HepG2 (cell line): Measurements from ENCODE around the gene AIP. TPM values are rescaled to one million over a fixed set of nuclear protein-coding genes. Genes with fewer than 3 reads are reported as not detected.

Source experiments
- ATM ChIP-seq: fragments of 450-650 bp; IDR thresholded peaks from 2 replicates; pipeline ENCODE4 v1.7.1; 2017; ENCODE audit warnings: mild to moderate bottlenecking, borderline replicate concordance
- BORCS8-MEF2B ChIP-seq: sonication (generic); formaldehyde crosslinking; IDR thresholded peaks from 2 replicates; pipeline ENCODE4 v1.8.0; 2022; ENCODE audit warnings: mild to moderate bottlenecking, missing genetic modification reagents
- CREB1 ChIP-seq, 2 experiments: fragments of 450-650 bp in 1 of 2; IDR thresholded peaks; 2 replicates each; pipeline ENCODE4 v1.6.1; 2016 to 2017; ENCODE audit warnings: control low read depth in 1 of 2, mild to moderate bottlenecking in 1 of 2, missing compliant biosample characterization in 1 of 2, missing genetic modification characterization in 1 of 2
- E2F1 ChIP-seq: sonication (generic); formaldehyde crosslinking; IDR thresholded peaks from 2 replicates; pipeline ENCODE4 v1.5.0; 2020; ENCODE audit warnings: missing genetic modification reagents
- ELF1 ChIP-seq: sonication (generic); formaldehyde crosslinking; IDR thresholded peaks from 2 replicates; pipeline ENCODE4 v1.4.0; 2020; ENCODE audit warnings: missing genetic modification reagents
- EP300 ChIP-seq, 3 experiments: sonication (generic) in 1 of 3; formaldehyde crosslinking in 1 of 3; IDR thresholded peaks; 2 replicates each; pipeline versions ENCODE4 v1.5.1 to v1.6.1; 2011 to 2020; ENCODE audit warnings: low read depth in 2 of 3, low read length in 2 of 3, borderline replicate concordance in 1 of 3, improper control_type of control experiment in 1 of 3, mild to moderate bottlenecking in 1 of 3, missing genetic modification reagents in 1 of 3, moderate library complexity in 1 of 3
- FOXM1 ChIP-seq: sonication (generic); formaldehyde crosslinking; IDR thresholded peaks from 2 replicates; pipeline ENCODE4 v1.5.0; 2020; ENCODE audit warnings: missing genetic modification reagents
- HOXA3 ChIP-seq: sonication (generic); formaldehyde crosslinking; IDR thresholded peaks from 2 replicates; pipeline ENCODE4 v1.5.0; 2020; ENCODE audit warnings: missing genetic modification reagents
- KDM3A ChIP-seq: IDR thresholded peaks from 2 replicates; pipeline ENCODE4 v1.6.1; 2018; ENCODE audit warnings: low read depth, missing compliant biosample characterization
- KDM6A ChIP-seq: IDR thresholded peaks from 2 replicates; pipeline ENCODE4 v1.6.1; 2016; ENCODE audit warnings: low read depth
- MATR3 ChIP-seq: sonication (generic); formaldehyde crosslinking; IDR thresholded peaks from 2 replicates; pipeline ENCODE4 v1.4.0; 2020; ENCODE audit warnings: missing genetic modification reagents
- MIER3 ChIP-seq: IDR thresholded peaks from 2 replicates; pipeline ENCODE4 v1.6.1; 2016; ENCODE audit warnings: missing compliant biosample characterization, borderline replicate concordance
- MXD1 ChIP-seq: sonication (generic); formaldehyde crosslinking; IDR thresholded peaks from 2 replicates; pipeline ENCODE4 v1.4.0; 2020; ENCODE audit warnings: mild to moderate bottlenecking, missing genetic modification reagents
- MXD4 ChIP-seq: IDR thresholded peaks from 2 replicates; pipeline ENCODE4 v1.6.1; 2016; ENCODE audit warnings: mild to moderate bottlenecking, missing biosample characterization, missing genetic modification reagents
- NAIF1 ChIP-seq: sonication (generic); formaldehyde crosslinking; IDR thresholded peaks from 2 replicates; pipeline ENCODE4 v1.5.0; 2020; ENCODE audit warnings: mild to moderate bottlenecking, missing genetic modification reagents, borderline replicate concordance
- PPARG ChIP-seq: conservative IDR thresholded peaks from 2 replicates; pipeline ENCODE4 v1.6.1; 2016; ENCODE audit warnings: missing biosample characterization, missing genetic modification reagents
- TEAD3 ChIP-seq: optimal IDR thresholded peaks from 2 replicates; pipeline ENCODE3; 2016; ENCODE audit warnings: borderline replicate concordance
- ZC3H13 ChIP-seq: sonication (generic); formaldehyde crosslinking; IDR thresholded peaks from 2 replicates; pipeline ENCODE4 v1.8.1; 2023; ENCODE audit warnings: mild to moderate bottlenecking, missing genetic modification reagents, moderate library complexity
- ZFP36L2 ChIP-seq: sonication (generic); formaldehyde crosslinking; IDR thresholded peaks from 2 replicates; pipeline ENCODE4 v1.4.0; 2020; ENCODE audit warnings: missing genetic modification reagents
- ZHX1 ChIP-seq: sonication (generic); formaldehyde crosslinking; IDR thresholded peaks from 2 replicates; pipeline ENCODE4 v1.8.1; 2022; ENCODE audit warnings: low read depth, mild to moderate bottlenecking, missing genetic modification reagents
- ZNF430 ChIP-seq: sonication (generic); formaldehyde crosslinking; IDR thresholded peaks from 2 replicates; pipeline ENCODE4 v1.9.0; 2021; ENCODE audit warnings: mild to moderate bottlenecking, missing genetic modification reagents
- ZNF550 ChIP-seq: sonication (generic); formaldehyde crosslinking; IDR thresholded peaks from 2 replicates; pipeline ENCODE4 v1.4.0; 2020; ENCODE audit warnings: mild to moderate bottlenecking, missing genetic modification reagents, borderline replicate concordance
- ZNF576 ChIP-seq: sonication (generic); formaldehyde crosslinking; IDR thresholded peaks from 2 replicates; pipeline ENCODE4 v1.4.0; 2020; ENCODE audit warnings: mild to moderate bottlenecking, missing genetic modification reagents
- ZNF598 ChIP-seq: sonication (generic); formaldehyde crosslinking; IDR thresholded peaks from 2 replicates; pipeline ENCODE4 v1.5.1; 2020; ENCODE audit warnings: mild to moderate bottlenecking, missing genetic modification reagents, borderline replicate concordance
- ZNF619 ChIP-seq: sonication (generic); formaldehyde crosslinking; IDR thresholded peaks from 2 replicates; pipeline ENCODE4 v1.4.0; 2020; ENCODE audit warnings: mild to moderate bottlenecking, missing genetic modification reagents
- ZNF788 ChIP-seq: sonication (generic); formaldehyde crosslinking; IDR thresholded peaks from 2 replicates; pipeline ENCODE4 v1.5.0; 2020; ENCODE audit warnings: mild to moderate bottlenecking, missing genetic modification reagents, borderline replicate concordance
- polyA plus RNA-seq, 8 experiments: library from polyadenylated mRNA; depleted of rRNA in 3 of 8; stranded (reverse) in 7 of 8; unstranded in 1 of 8; fragments of >200 nt; fragmentation: Illumina TruSeq in 4 of 8; extraction: Trizol in 4 of 8; gene quantifications; 2 replicates each; pipeline versions ENCODE4 v1.2.1 to v1.2.3, GENCODE V29; 2011 to 2016; ENCODE audit warnings: low read depth in 4 of 8, missing spikeins in 1 of 8, mixed read lengths in 1 of 8; ENCODE audit not compliant: insufficient read depth in 1 of 8
- total RNA-seq, 5 experiments: library from RNA; depleted of rRNA; stranded (reverse); fragments of >200 nt; fragmentation: Illumina TruSeq; extraction: Trizol; gene quantifications; 2 replicates each; pipeline ENCODE4 v1.2.3, GENCODE V29; 2016; ENCODE audit warnings: low read depth in 1 of 5

The AIP gene
- total and polyA plus RNA-seq, 2 of the 13 experiments (the other 11 are each of a cell fraction or from before 2014, with no cell fraction given): 51.8 to 110 TPM

GRCh38 chr11:67505605-67506396 is 23.0 kb downstream of the AIP start (continued):
- TF ChIP-seq ZHX1 (peak; percentile 59; the same call in 1 of the 2 replicates), EP300 (IDR thresholded peaks at IDR 0.05; ENCODE audit: low read depth in 2 of 2, low read length in 2 of 2) (no peak), EP300 (CRISPR knock-in tag; IDR thresholded peaks at IDR 0.05; ENCODE audit: borderline replicate concordance) (no peak), ZNF619 (CRISPR knock-in tag) (no peak), MATR3 (CRISPR knock-in tag) (no peak), ZNF576 (CRISPR knock-in tag) (no peak), CREB1 (IDR thresholded peaks at IDR 0.05) (no peak), CREB1 (CRISPR knock-in tag; IDR thresholded peaks at IDR 0.05) (peak; percentile 37; the same call in 1 of the 2 replicates), FOXM1 (CRISPR knock-in tag) (no peak), NAIF1 (no peak), HOXA3 (CRISPR knock-in tag) (peak; percentile 71; the same call in 1 of the 2 replicates), ZFP36L2 (no peak), ZNF430 (CRISPR knock-in tag) (peak; percentile 19; the same call in 1 of the 2 replicates), BORCS8-MEF2B (CRISPR knock-in tag) (peak; percentile 70; the same call in 1 of the 2 replicates), KDM6A (no peak), KDM3A (CRISPR knock-in tag) (peak; percentile 84; the same call in 1 of the 2 replicates), MXD4 (CRISPR knock-in tag) (no peak), MIER3 (CRISPR knock-in tag) (no peak), PPARG (CRISPR knock-in tag) (0 out of 2 replicates have a peak, but pooled peaks have one; percentile 12), MXD1 (peak; percentile 27; the same call in 1 of the 2 replicates), ZNF598 (CRISPR knock-in tag) (0 out of 2 replicates have a peak, but pooled peaks have one; percentile 58), E2F1 (CRISPR knock-in tag) (no peak), ZNF788 (CRISPR knock-in tag) (peak; percentile 81; the same call in 1 of the 2 replicates), ELF1 (peak; percentile 44; the same call in 1 of the 2 replicates), TEAD3 (CRISPR knock-in tag) (peak; percentile 30), ZNF550 (CRISPR knock-in tag) (no peak), ZC3H13 (CRISPR knock-in tag) (peak; percentile 79), ATM (no peak)
